NCI-H2196 (cell line): Measurements from ENCODE around the gene GATA6.

ENCODE experiments used
- DNase-seq: peaks from one replicate; lab custom pipeline; 2025; ENCODE audit not compliant: unreplicated experiment; lab: John Stamatoyannopoulos, UW

GATA6 gene

GRCh38 chr18:22233266-22233665 is 63.9 kb downstream of the GATA6 start:
- DNase-seq, result no peak

- DNase-seq, result no peak
Measured at GRCh38 chr18:22238036-22238435, 68.6 kb downstream of the GATA6 start.

- no peak for DNase-seq
Measured at GRCh38 chr18:22238681-22239080, 69.3 kb downstream of the GATA6 start.

- no peak for DNase-seq
Measured at GRCh38 chr18:22241921-22242361, 72.6 kb downstream of the GATA6 start.

- no peak for DNase-seq
Measured at GRCh38 chr18:22243513-22243912, 74.1 kb downstream of the GATA6 start.

GRCh38 chr18:22250026-22250425 is 80.6 kb downstream of the GATA6 start:
- DNase-seq, result no peak

GRCh38 chr18:22250591-22250996 is 81.2 kb downstream of the GATA6 start:
- DNase-seq, result no peak
